HCT116 (cell line): ENCODE results near the gene RAB39B.

Experiments used
- EZH2 ChIP-seq: fragments of 200-600 bp; sonication (generic); IDR thresholded peaks from 2 replicates; pipeline ENCODE4 v1.6.1; 2017; ENCODE audit warnings: antibody characterized with exemption, mixed run types
- POLR2AphosphoS5 ChIP-seq: IDR thresholded peaks from 2 replicates; pipeline ENCODE4 v1.6.1; 2011; ENCODE audit warnings: mild to moderate bottlenecking, low read depth, low read length, moderate library complexity
- RAD21 ChIP-seq: IDR thresholded peaks from 2 replicates; pipeline ENCODE4 v1.6.1; 2012; ENCODE audit warnings: low read depth, mild to moderate bottlenecking
- SP1 ChIP-seq: IDR thresholded peaks from 2 replicates; pipeline ENCODE4 v1.6.1; 2012; ENCODE audit warnings: low read depth
- TCF7L2 ChIP-seq: IDR thresholded peaks from 2 replicates; pipeline ENCODE4 v1.7.0; 2011; ENCODE audit warnings: borderline replicate concordance, inconsistent platforms; ENCODE audit not compliant: insufficient read depth, insufficient read length; ENCODE audit errors: extremely low read depth
- YY1 ChIP-seq: IDR thresholded peaks from 2 replicates; pipeline ENCODE4 v1.6.1; 2011; ENCODE audit warnings: low read length, low read depth, moderate library complexity, mild to moderate bottlenecking; ENCODE audit not compliant: insufficient replicate concordance; ENCODE audit errors: extremely low read depth
- ZFX ChIP-seq: fragments of 450-650 bp; IDR thresholded peaks from 2 replicates; pipeline ENCODE4 v1.6.1; 2017
- TF ChIP-seq, protein P1 (sequence below), 3 experiments: fragments of 200-600 bp in 1 of 3; sonication (generic) in 1 of 3; IDR thresholded peaks in 2 of 3; conservative IDR thresholded peaks in 1 of 3; 2 replicates each; pipeline ENCODE4 v1.5.1; 2012 to 2017; ENCODE audit warnings: low read depth in 2 of 3, low read length in 2 of 3, antibody characterized with exemption in 1 of 3, borderline replicate concordance in 1 of 3, control low read depth in 1 of 3, mild to moderate bottlenecking in 1 of 3, mixed read lengths in 1 of 3, mixed run types in 1 of 3, moderate library complexity in 1 of 3; ENCODE audit not compliant: insufficient read depth in 1 of 3
- TF ChIP-seq, protein P2 (sequence below): IDR thresholded peaks from 2 replicates; pipeline ENCODE4 v1.6.1; 2012
- TF ChIP-seq, protein P3 (sequence below): IDR thresholded peaks from 2 replicates; pipeline ENCODE4 v1.6.1; 2012; ENCODE audit warnings: low read depth
- TF ChIP-seq, protein P4 (sequence below): IDR thresholded peaks from 2 replicates; pipeline ENCODE4 v1.6.1; 2012

DNA sequence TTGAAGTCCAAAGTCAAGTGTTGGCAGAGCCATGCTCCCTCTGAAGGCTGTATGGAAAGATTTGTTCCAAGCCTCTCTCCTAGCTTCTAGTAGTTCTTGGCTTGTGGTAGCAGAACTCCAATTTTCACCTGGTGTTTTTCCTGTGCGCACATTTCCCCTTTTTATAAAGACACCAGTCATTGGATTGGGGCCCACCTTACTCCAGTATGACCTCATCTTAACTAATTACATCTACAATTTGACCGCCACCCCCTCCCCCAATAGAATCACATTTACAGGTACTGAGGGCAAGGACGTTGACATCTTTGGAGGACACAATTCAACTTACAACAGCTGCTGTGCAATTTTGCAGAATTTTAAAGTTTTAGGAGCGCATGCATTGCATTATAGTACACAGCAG is 16.8 kb downstream of the RAB39B start:
- TF ChIP-seq, protein P1, sequence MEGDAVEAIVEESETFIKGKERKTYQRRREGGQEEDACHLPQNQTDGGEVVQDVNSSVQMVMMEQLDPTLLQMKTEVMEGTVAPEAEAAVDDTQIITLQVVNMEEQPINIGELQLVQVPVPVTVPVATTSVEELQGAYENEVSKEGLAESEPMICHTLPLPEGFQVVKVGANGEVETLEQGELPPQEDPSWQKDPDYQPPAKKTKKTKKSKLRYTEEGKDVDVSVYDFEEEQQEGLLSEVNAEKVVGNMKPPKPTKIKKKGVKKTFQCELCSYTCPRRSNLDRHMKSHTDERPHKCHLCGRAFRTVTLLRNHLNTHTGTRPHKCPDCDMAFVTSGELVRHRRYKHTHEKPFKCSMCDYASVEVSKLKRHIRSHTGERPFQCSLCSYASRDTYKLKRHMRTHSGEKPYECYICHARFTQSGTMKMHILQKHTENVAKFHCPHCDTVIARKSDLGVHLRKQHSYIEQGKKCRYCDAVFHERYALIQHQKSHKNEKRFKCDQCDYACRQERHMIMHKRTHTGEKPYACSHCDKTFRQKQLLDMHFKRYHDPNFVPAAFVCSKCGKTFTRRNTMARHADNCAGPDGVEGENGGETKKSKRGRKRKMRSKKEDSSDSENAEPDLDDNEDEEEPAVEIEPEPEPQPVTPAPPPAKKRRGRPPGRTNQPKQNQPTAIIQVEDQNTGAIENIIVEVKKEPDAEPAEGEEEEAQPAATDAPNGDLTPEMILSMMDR (IDR thresholded peaks at IDR 0.05 in 2 of 3, conservative IDR thresholded peaks at IDR 0.05 in 1 of 3; ENCODE audit: borderline replicate concordance in 1 of 3, insufficient read depth in 1 of 3, low read depth in 2 of 3, low read length in 2 of 3): no peak
- TF ChIP-seq, protein P2, sequence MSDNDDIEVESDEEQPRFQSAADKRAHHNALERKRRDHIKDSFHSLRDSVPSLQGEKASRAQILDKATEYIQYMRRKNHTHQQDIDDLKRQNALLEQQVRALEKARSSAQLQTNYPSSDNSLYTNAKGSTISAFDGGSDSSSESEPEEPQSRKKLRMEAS: no peak
- TF ChIP-seq ZFX (no peak), EZH2 (no peak), POLR2AphosphoS5 (no peak), SP1 (no peak), TCF7L2 (no peak), RAD21 (no peak), YY1 (no peak)
- TF ChIP-seq, protein P3, sequence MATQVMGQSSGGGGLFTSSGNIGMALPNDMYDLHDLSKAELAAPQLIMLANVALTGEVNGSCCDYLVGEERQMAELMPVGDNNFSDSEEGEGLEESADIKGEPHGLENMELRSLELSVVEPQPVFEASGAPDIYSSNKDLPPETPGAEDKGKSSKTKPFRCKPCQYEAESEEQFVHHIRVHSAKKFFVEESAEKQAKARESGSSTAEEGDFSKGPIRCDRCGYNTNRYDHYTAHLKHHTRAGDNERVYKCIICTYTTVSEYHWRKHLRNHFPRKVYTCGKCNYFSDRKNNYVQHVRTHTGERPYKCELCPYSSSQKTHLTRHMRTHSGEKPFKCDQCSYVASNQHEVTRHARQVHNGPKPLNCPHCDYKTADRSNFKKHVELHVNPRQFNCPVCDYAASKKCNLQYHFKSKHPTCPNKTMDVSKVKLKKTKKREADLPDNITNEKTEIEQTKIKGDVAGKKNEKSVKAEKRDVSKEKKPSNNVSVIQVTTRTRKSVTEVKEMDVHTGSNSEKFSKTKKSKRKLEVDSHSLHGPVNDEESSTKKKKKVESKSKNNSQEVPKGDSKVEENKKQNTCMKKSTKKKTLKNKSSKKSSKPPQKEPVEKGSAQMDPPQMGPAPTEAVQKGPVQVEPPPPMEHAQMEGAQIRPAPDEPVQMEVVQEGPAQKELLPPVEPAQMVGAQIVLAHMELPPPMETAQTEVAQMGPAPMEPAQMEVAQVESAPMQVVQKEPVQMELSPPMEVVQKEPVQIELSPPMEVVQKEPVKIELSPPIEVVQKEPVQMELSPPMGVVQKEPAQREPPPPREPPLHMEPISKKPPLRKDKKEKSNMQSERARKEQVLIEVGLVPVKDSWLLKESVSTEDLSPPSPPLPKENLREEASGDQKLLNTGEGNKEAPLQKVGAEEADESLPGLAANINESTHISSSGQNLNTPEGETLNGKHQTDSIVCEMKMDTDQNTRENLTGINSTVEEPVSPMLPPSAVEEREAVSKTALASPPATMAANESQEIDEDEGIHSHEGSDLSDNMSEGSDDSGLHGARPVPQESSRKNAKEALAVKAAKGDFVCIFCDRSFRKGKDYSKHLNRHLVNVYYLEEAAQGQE: no peak
- TF ChIP-seq, protein P4, sequence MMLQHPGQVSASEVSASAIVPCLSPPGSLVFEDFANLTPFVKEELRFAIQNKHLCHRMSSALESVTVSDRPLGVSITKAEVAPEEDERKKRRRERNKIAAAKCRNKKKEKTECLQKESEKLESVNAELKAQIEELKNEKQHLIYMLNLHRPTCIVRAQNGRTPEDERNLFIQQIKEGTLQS: no peak
